Measurements from ENCODE around the gene CCNY.

Gene CCNY

GRCh38 chr10:35345383-35345742 is 9.1 kb downstream of the CCNY start:
- H3K9ac ChIP-seq (ENCODE audit: low read depth, low read length, poor library complexity, severe bottlenecking) = no peak overlapping the region
- no peaks in the 10 kb centered on the region for H3K9me2 ChIP-seq (replicated peaks; ENCODE audit: low read depth, low read length)
- peaks cover 76% of the 10 kb centered on the region for H3K4me1 ChIP-seq (ENCODE audit: insufficient read depth, low read length, poor library complexity, severe bottlenecking)
- no peak overlapping the region for H2AFZ ChIP-seq (ENCODE audit: low read length)
- H3K4me2 ChIP-seq (ENCODE audit: low read depth, low read length, poor library complexity, severe bottlenecking) = peak overlapping the region; percentile 24
- no peak overlapping the region for H3K4me3 ChIP-seq (ENCODE audit: low read length, poor library complexity, severe bottlenecking)
- no peaks in the 10 kb centered on the region for H3K9me3 ChIP-seq (ENCODE audit: insufficient read depth, low read depth, low read length)
- TF ChIP-seq CTCF (conservative IDR thresholded peaks at IDR 0.05; ENCODE audit: low read length) (no peak), EZH2phosphoT487 (IDR thresholded peaks at IDR 0.05; ENCODE audit: borderline replicate concordance) (no peak)
- H3K36me3 ChIP-seq (ENCODE audit: insufficient read depth, low read length) = peaks cover 5% of the 10 kb centered on the region; the same call in 1 of the 2 replicates
- H4K20me1 ChIP-seq (ENCODE audit: insufficient read depth, low read length, poor library complexity, severe bottlenecking) = peaks cover 78% of the 10 kb centered on the region
- no peaks in the 10 kb centered on the region for H3F3A ChIP-seq (ENCODE audit: low read depth)
- peaks cover 99% of the 10 kb centered on the region for H3K79me2 ChIP-seq (ENCODE audit: insufficient read depth, low read length)
- H3K27me3 ChIP-seq (ENCODE audit: insufficient read depth, low read length, poor library complexity, severe bottlenecking) = no peaks in the 10 kb centered on the region

GRCh38 chr10:35346248-35346647 is 9.9 kb downstream of the CCNY start:
- no peak for TF ChIP-seq EZH2phosphoT487 (IDR thresholded peaks at IDR 0.05; ENCODE audit: borderline replicate concordance)
- no peak for TF ChIP-seq CTCF (conservative IDR thresholded peaks at IDR 0.05; ENCODE audit: low read length)
- Histone ChIP-seq H3K4me3 (ENCODE audit: low read length, poor library complexity, severe bottlenecking) (no peak overlapping the region), H3K4me1 (ENCODE audit: insufficient read depth, low read length, poor library complexity, severe bottlenecking) (peaks cover 76% of the 10 kb centered on the region), H3K79me2 (ENCODE audit: insufficient read depth, low read length) (peaks cover 99% of the 10 kb centered on the region), H3K9me3 (ENCODE audit: insufficient read depth, low read depth, low read length) (no peaks in the 10 kb centered on the region), H3K9ac (ENCODE audit: low read depth, low read length, poor library complexity, severe bottlenecking) (no peak overlapping the region), H3F3A (ENCODE audit: low read depth) (no peaks in the 10 kb centered on the region), H3K9me2 (replicated peaks; ENCODE audit: low read depth, low read length) (no peaks in the 10 kb centered on the region), H4K20me1 (ENCODE audit: insufficient read depth, low read length, poor library complexity, severe bottlenecking) (peaks cover 79% of the 10 kb centered on the region), H3K4me2 (ENCODE audit: low read depth, low read length, poor library complexity, severe bottlenecking) (peak overlapping the region; percentile 24), H3K36me3 (ENCODE audit: insufficient read depth, low read length) (peaks cover 5% of the 10 kb centered on the region; the same call in 1 of the 2 replicates), H3K27me3 (ENCODE audit: insufficient read depth, low read length, poor library complexity, severe bottlenecking) (no peaks in the 10 kb centered on the region), H2AFZ (ENCODE audit: low read length) (no peak overlapping the region)

- no peak overlapping the region for H3K4me3 ChIP-seq (ENCODE audit: low read length, poor library complexity, severe bottlenecking)
Measured at GRCh38 chr10:35347121-35347562, 10.8 kb downstream of the CCNY start.

More at GRCh38 chr10:35347121-35347562, 10.8 kb downstream of the CCNY start:
- H3K36me3 ChIP-seq (ENCODE audit: insufficient read depth, low read length) = peaks cover 5% of the 10 kb centered on the region; the same call in 1 of the 2 replicates
- H3K9me2 ChIP-seq (replicated peaks; ENCODE audit: low read depth, low read length) = no peaks in the 10 kb centered on the region
- peaks cover 77% of the 10 kb centered on the region for H4K20me1 ChIP-seq (ENCODE audit: insufficient read depth, low read length, poor library complexity, severe bottlenecking)
- H3K4me1 ChIP-seq (ENCODE audit: insufficient read depth, low read length, poor library complexity, severe bottlenecking) = peaks cover 76% of the 10 kb centered on the region
- H3K9me3 ChIP-seq (ENCODE audit: insufficient read depth, low read depth, low read length) = no peaks in the 10 kb centered on the region
- TF ChIP-seq EZH2phosphoT487 (IDR thresholded peaks at IDR 0.05; ENCODE audit: borderline replicate concordance) (no peak), CTCF (conservative IDR thresholded peaks at IDR 0.05; ENCODE audit: low read length) (no peak)
- H3K4me2 ChIP-seq (ENCODE audit: low read depth, low read length, poor library complexity, severe bottlenecking) = peak overlapping the region; percentile 24
- no peaks in the 10 kb centered on the region for H3K27me3 ChIP-seq (ENCODE audit: insufficient read depth, low read length, poor library complexity, severe bottlenecking)
- no peak overlapping the region for H3K9ac ChIP-seq (ENCODE audit: low read depth, low read length, poor library complexity, severe bottlenecking)
- peaks cover 99% of the 10 kb centered on the region for H3K79me2 ChIP-seq (ENCODE audit: insufficient read depth, low read length)
- no peaks in the 10 kb centered on the region for H3F3A ChIP-seq (ENCODE audit: low read depth)
- H2AFZ ChIP-seq (ENCODE audit: low read length) = no peak overlapping the region

Measured in Loucy (cell line).